Fibroblast of mammary gland (primary cell): ENCODE measurements around the gene RAB3IL1.

Experiments
- DNase-seq: peaks from one replicate; pipeline ENCODE4 v3.0.0-alpha.2; 2010; ENCODE audit warnings: low read depth
- H3K4me3 ChIP-seq: 2 replicates; pipeline ENCODE4 v1.5.1; 2011; ENCODE audit warnings: low read depth, mild to moderate bottlenecking, low read length, moderate library complexity; ENCODE audit not compliant: control insufficient read depth
- TF ChIP-seq, protein P1 (sequence below): conservative IDR thresholded peaks from 2 replicates; pipeline ENCODE4 v1.5.1; 2011; ENCODE audit warnings: low read depth, low read length, inconsistent platforms; ENCODE audit not compliant: control insufficient read depth, insufficient read depth

Gene RAB3IL1

DNA sequence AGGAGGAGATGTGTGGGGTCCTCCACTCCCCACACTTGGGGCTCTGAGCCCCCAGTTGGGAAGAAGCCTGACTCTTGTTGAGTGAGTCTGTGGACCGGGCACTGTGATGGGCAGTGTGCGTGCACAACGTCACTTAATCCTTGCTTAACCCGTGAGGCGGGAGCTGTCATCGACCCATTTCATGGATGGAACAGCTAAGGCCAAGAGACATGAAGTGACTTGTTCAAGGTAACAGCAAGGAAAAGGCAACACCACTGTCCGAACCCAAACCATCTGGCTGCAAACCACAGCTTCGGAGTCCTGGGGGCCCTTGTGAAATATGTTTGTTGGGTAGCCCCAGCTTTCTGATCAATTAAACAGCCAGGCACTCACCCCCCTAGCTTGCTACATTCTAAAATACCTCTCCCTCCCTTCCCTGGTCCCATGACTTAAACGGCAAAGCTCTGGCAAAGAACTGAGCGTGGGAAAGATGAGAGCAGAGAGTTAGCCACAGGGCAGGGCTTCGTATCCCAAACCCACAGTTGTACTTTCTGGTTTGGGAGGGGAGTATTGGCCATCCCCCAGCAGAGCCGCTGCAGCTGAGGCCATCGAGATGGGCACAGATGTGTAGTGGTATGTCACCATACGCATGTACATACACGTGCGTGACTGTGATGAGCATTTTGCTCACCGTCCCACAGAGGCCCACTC, 63.0 kb downstream of the RAB3IL1 start:
- no peak for DNase-seq
- H3K4me3 ChIP-seq, result no peak overlapping the region
- TF ChIP-seq, protein P1, sequence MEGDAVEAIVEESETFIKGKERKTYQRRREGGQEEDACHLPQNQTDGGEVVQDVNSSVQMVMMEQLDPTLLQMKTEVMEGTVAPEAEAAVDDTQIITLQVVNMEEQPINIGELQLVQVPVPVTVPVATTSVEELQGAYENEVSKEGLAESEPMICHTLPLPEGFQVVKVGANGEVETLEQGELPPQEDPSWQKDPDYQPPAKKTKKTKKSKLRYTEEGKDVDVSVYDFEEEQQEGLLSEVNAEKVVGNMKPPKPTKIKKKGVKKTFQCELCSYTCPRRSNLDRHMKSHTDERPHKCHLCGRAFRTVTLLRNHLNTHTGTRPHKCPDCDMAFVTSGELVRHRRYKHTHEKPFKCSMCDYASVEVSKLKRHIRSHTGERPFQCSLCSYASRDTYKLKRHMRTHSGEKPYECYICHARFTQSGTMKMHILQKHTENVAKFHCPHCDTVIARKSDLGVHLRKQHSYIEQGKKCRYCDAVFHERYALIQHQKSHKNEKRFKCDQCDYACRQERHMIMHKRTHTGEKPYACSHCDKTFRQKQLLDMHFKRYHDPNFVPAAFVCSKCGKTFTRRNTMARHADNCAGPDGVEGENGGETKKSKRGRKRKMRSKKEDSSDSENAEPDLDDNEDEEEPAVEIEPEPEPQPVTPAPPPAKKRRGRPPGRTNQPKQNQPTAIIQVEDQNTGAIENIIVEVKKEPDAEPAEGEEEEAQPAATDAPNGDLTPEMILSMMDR, result no peak

DNA sequence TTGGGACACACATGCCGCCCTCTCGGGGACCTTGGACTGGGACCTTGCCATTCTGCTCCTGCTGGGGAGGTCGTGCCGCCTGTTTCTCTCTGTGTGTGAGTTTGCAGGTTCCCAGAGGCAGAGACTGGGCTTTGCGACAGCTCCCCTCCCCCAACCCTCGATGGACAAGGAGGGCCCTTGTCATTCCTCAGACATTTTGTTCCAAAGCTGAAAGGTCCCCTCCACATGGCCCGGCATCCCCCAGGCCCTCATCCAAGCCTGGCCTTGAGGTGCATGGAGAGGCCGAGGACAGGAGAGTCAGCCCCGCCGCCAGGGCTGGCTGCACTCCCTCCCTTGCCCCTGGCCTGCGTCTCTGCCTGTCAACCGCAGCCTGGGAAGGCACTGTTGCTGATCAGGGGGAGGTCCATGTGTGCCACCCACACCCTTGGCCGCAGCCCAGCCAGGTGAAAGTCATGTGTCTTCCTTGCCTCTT, 63.6 kb downstream of the RAB3IL1 start:
- TF ChIP-seq, protein P1, result no peak
- H3K4me3 ChIP-seq, result no peak overlapping the region
- DNase-seq, result no peak

DNA sequence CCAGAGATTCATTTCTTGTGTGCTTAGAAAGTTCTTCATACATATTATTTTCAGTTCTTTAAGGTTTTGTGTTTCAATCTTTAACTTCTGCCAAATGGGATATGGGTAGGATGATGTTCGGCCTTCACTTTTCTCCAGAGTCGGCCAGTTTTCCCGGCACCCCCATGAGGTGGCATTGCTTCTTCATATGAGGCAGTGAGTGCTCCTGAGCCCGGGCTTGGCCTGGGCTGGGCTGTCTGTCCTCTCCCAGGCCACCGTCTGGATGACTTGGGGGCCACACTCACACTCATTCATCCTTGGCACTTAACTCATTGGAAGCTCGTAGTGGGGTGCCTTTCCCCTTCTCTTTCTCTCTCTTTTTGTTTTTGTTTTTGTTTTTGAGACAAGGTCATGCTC, 65.5 kb downstream of the RAB3IL1 start:
- DNase-seq, result no peak
- no peak overlapping the region for H3K4me3 ChIP-seq
- TF ChIP-seq, protein P1, result no peak

DNA sequence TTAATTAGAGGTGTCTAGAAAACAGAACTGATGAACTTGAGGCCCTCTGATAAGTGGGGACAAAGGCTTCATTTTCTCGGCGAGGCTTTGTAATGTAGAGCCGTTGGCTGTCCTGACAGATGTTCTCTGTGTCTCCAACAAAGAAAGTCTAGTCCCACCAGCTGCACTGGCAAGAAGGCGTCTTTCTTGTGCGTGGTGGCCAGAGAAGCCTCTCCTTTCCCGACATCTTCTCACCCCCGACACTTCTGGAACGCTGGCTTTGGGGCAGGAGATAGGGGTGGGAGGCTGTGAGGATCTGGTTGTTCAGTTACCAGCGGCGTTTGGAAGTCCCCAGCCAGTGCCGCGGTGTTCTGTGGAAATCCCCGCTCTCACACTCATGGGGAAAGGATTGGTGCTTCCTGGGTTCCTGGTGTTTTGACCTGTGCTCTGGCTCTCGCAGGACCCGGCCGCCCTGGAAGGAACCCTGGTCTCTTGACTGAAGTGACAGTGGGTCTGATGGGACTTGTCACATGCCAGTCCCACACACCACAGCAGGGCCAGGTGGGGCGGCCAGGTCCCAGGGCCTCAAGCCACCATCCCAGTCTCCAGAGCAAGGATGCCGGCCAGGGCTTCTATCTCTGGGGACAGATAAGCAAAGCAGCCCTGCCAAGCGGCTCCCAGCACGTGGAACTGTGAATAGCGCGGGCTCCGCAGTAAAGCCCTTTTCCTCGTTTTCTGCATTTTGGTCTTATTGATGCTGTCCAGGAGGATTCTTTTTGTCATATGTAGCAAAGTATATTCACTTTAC, 66.1 kb downstream of the RAB3IL1 start:
- H3K4me3 ChIP-seq, result no peak overlapping the region
- DNase-seq, result no peak
- TF ChIP-seq, protein P1, result no peak

DNA sequence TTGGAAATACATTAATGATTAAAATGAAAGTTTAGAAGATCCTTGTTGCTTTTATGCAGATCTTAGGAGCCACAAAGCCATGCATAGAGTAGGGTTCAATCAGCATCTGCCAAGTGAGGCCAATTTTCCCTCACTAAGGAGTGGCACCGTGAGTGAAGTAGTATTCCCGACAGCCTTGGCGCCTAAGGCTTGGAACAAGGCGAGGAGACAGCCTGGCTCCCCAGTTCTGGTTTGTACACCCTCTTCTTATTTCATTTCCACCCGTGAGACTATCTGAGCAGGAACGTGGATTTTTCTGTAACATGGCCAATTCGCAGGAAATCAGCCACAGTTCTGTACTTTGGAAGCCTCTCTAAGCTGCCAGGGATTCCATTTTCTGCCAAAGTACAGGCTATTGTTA, 66.7 kb downstream of the RAB3IL1 start:
- no peak for DNase-seq
- no peak overlapping the region for H3K4me3 ChIP-seq

DNA sequence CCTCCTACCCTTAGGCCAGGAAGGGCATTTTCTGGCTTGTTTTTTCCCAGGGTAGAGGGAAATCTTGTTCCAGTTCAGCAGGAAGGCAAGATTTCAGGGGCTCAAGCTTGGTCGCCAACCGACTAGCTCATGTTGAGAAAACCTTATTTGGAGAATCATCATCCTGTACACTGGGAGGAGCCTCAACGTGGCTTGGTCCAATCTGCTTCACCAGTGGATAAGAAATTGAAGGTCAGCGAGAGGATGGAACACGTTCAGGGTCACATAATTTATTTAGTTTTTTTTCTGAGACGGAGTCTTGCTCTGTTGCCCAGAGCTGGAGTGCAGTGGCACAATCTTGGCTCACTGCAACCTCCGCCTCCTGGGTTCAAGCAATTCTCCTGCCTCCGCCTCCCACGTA, 68.7 kb downstream of the RAB3IL1 start:
- no peak for DNase-seq

More for the DNA sequence above, 66.7 kb downstream of the RAB3IL1 start:
- TF ChIP-seq, protein P1, result no peak

More for the DNA sequence above, 68.7 kb downstream of the RAB3IL1 start:
- no peak overlapping the region for H3K4me3 ChIP-seq
- TF ChIP-seq, protein P1, result no peak
